ENCODE data around the gene CYSTM1. TPM values are rescaled to one million over a fixed set of nuclear protein-coding genes. Genes with fewer than 3 reads are reported as not detected.

The CYSTM1 gene
- total RNA-seq, 1 donor from 2014 or later, result 24.6 TPM

DNA sequence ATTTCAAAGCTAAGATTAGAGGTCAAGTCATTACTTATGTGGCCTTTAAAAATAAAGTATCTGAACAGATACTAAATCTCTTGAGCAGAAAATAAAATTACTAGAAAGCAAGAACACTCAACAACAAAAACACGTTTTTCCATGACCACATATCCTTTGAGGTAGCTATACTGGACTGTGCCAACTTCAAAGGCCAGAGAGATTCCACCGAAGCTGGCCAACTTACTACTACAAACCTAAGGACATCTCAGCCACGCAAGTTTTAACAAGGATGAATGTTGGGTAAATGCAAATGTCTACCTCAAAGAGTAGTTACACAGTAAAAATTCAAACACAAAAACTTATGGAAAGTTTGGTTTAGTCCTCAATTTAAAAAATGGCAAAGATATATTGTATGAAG is 109.0 kb downstream of the CYSTM1 start:
- DNase-seq (ENCODE audit: low spot score) (no peak), ATAC-seq (no peak)

DNA sequence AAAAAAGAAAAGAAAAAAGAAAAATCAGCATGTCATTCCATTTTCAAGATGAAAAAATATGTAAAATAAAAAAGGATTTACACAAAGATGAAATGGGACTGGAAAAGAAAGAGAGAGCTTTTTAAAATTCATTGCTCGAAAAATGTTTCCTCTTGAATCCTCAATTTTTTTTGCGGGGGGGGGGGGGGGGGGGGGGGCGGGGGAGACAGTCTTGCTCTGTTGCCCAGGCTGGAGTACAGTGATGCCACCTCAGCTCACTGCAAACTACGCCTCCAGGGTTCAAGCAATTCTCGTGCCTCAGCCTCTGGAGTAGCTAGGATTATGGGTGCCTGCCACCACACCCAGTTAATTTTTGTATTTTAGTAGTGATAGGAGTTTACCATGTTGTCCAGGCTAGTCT is 111.4 kb downstream of the CYSTM1 start:
- no peak for ATAC-seq
- no peak for DNase-seq (ENCODE audit: low spot score)

DNA sequence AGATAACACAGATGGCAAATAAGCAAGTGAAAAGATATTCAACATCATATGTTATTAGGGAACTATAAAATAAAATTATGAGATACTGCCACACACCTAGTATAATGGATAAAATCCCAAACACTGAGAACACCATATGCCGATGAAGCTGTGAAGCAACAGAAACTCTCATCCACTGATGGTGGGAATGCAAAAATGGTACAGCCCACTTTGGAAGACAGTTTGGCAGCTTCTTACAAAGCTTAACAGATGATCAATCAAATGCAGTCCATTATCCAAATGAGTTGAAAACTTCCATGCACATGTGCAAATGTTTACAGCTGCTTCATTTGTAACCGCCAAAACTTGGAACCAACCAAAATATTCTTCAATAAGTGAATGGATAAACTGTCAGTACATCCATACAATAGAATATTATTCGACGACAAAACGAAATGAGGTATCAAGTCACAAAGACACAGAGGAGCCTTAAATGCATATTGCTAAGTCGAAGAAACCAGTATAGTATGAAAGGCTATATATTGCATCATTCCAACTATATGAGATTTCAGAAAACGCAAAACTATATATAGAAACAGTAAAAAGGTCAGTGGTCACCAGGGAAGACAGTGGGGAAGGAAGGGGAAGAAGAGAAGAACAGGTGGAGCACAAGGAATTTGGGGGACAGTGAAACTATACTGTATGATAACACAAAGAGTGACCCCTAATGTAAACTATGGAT is 113.0 kb downstream of the CYSTM1 start:
- DNase-seq (ENCODE audit: low spot score), result no peak
- ATAC-seq, result no peak

DNA sequence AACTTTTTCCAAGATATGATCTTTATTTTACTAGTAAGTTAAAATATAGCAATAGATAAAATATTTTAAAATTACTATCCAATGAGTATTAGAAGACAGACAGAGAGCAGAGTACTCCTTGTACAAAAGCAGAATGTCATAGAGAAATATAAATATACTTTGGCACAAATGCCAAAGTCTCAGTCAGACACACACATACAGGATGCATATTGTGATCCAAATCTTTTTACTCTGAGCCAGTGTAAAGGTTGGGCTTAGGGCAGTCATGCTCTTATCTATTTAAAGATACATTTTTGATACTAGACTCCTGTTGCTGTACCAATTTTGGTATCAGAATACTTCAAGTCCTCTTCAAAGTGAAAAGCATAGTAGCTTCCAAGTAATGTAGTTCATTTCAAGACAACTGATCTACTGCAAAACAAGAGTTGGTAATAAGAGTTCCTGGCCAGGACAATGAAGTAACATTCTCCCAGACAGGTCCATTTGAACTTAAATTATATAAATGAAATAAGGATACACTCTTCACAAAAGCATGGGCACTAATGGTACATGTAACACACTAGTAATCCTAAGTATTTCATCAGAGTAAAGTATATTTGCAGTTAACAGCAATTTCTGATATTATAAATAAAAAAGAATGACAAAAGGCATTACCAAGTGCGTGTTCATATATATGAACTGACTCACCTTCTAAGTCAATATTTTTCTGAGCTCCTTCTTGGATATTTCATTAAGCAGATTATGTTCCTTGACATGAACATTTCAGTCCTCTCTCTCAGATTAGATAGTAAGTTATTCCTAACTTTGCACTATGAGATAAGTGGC is 117.4 kb downstream of the CYSTM1 start:
- DNase-seq (ENCODE audit: low spot score), result no peak
- ATAC-seq, result no peak

Other genes starting within 250 kb of the CYSTM1 start
- 0.81 TPM for gene NRG2, start 131.9 kb upstream of the CYSTM1 start, total RNA-seq
- 12.7 TPM for gene PURA, start 61.1 kb upstream of the CYSTM1 start, total RNA-seq
- gene IGIP, start 49.3 kb upstream of the CYSTM1 start, total RNA-seq, result 7.0 TPM
- 11.0 TPM for gene PFDN1, start 127.9 kb downstream of the CYSTM1 start, total RNA-seq
- gene HBEGF, start 171.4 kb downstream of the CYSTM1 start, total RNA-seq, result 0.70 TPM
- 0.10 TPM for gene SLC4A9, start 185.0 kb downstream of the CYSTM1 start, total RNA-seq
- gene ANKHD1, start 226.6 kb downstream of the CYSTM1 start, total RNA-seq, result 60.6 TPM